Measurements from ENCODE around the gene EHD2.
"Not testable (repeated sequence)": the region's sequence is repeated elsewhere in the genome, so short reads cannot be mapped to it uniquely, and the experiment has no call there.

Gene EHD2

DNA sequence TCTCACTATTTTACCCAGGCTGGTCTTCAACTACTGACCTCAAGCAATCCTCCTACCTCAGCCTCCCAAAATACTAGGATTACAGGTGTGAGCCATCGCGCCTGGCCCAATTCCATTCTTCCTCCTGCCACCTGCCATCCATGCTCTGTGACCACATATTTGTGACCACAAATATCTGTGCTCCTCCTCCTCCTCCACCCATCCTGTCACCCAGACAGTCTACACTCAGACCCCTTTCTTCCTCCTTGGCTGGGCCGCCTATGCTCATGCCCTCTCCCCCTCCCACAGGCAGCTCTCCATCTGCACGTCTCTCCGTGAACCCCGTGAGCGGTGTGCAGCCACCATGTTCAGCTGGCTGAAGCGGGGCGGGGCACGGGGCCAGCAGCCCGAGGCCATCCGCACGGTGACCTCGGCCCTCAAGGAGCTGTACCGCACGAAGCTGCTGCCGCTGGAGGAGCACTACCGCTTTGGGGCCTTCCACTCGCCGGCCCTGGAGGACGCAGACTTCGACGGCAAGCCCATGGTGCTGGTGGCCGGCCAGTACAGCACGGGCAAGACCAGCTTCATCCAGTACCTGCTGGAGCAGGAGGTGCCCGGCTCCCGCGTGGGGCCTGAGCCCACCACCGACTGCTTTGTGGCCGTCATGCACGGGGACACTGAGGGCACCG, 3.2 kb downstream of the EHD2 start:
- DNase-seq (ENCODE audit: low spot score), result no peak

GRCh38 chr19:47718415-47719046, 5.3 kb downstream of the EHD2 start:
- not testable (repeated sequence) for DNase-seq (ENCODE audit: low spot score)

- DNase-seq (ENCODE audit: low spot score), result peak; percentile 86
These were observed 6.0 kb downstream of the EHD2 start for GRCh38 chr19:47719047-47719859.

- no peak for DNase-seq (ENCODE audit: low spot score)
These were observed 7.6 kb downstream of the EHD2 start for GRCh38 chr19:47720669-47721422.

- DNase-seq (ENCODE audit: low spot score), result no peak
These were observed 10.3 kb downstream of the EHD2 start for GRCh38 chr19:47723581-47723940.

DNA sequence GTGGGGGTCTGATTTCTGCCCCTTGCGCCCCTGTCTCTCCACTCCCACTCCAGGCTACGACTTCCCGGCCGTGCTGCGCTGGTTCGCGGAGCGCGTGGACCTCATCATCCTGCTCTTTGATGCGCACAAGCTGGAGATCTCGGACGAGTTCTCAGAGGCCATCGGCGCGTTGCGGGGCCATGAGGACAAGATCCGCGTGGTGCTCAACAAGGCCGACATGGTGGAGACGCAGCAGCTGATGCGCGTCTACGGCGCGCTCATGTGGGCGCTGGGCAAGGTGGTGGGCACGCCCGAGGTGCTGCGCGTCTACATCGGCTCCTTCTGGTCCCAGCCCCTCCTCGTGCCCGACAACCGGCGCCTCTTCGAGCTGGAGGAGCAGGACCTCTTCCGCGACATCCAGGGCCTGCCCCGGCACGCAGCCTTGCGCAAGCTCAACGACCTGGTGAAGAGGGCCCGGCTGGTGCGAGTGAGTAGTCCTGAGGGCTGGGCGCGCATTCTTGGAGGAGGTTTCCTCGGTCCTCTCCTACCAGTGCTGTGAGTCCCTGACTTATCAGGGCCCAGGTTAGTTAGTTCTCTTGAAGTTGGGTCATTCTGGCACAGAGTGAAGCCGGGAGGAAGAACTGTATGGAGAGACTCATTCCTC, 12.7 kb downstream of the EHD2 start:
- DNase-seq (ENCODE audit: low spot score), result no peak

DNA sequence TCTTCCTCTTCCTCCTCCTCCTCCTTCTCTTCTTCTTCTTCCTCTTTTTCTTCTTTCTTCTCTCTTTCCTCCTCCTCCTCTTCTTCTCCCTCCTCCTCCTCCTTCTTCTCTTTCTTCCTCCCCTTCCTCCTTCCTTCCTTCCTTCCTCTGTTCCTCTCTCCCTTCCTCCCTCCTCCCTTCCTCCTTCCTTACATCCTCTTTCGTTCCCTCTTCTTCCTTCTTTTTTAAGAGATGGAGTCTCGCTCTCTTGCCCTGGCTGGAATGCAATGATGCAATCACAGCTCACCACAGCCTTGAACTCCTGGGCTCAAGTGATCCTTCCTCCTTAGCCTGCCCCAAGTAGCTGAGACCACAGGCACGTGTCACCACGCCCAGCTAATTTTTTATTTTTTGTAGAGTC, 13.2 kb downstream of the EHD2 start:
- no peak for DNase-seq (ENCODE audit: low spot score)

GRCh38 chr19:47728295-47728694, 15.1 kb downstream of the EHD2 start:
- not testable (repeated sequence) for DNase-seq (ENCODE audit: low spot score)

DNA sequence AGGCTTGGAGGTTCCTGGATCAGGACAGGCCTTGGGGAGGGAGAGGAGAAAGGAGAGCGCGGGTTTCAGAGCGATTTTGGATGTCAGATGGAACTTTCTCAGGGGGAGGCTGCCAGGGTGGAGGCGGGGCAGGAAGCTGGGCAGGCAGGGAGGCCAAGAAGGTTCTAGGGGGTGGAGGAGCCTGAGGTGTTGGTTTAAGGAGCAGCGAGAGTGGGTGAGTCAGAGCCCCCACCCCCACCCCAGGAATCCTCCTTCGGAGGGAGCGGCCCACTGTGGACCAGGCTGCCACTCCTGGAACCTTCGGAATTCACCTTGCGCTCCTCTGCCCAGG, 16.2 kb downstream of the EHD2 start:
- DNase-seq (ENCODE audit: low spot score), result no peak

DNA sequence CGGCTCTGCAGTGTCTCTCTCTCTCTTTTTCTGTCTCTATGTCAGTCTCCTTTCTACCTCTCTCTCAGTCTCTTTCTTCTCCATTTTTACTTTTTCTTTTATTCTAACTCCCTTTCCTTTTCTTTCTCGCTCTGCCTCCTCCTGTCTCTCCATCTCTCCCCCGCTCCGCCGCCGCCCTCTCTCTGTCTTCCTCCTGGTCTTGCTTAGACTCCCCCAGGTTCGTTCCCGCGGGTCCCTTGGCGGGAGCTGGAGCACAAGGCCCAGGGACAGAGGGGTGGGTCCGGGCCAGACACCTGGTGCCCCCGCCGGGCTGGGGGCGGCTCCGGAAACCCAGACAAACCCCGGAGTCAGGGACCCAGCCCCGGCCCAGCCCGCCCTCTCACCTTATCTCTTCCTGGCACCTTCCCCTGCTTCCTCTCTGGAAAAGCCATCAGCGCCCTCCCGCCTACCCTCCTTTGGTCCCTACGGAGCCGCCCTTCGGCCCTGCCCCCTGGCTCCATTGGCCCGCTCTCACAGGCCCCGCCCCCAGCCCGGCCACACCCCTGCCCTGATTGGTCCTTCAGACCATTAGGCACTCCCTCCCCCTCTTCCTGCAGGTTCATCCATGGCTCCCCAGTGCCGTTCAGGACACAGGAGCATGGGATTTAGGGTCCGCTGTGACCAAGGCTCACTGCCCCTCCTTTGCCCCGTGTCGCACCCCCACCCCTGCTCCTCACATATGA, 16.7 kb downstream of the EHD2 start:
- no peak for DNase-seq (ENCODE audit: low spot score)

- DNase-seq (ENCODE audit: low spot score), result no peak
These were observed 17.3 kb downstream of the EHD2 start for GRCh38 chr19:47730521-47730889.

- no peak for DNase-seq (ENCODE audit: low spot score)
These were observed 17.7 kb downstream of the EHD2 start for GRCh38 chr19:47730910-47731309.

GRCh38 chr19:47735131-47735530, 21.9 kb downstream of the EHD2 start:
- DNase-seq (ENCODE audit: low spot score), result no peak

DNA sequence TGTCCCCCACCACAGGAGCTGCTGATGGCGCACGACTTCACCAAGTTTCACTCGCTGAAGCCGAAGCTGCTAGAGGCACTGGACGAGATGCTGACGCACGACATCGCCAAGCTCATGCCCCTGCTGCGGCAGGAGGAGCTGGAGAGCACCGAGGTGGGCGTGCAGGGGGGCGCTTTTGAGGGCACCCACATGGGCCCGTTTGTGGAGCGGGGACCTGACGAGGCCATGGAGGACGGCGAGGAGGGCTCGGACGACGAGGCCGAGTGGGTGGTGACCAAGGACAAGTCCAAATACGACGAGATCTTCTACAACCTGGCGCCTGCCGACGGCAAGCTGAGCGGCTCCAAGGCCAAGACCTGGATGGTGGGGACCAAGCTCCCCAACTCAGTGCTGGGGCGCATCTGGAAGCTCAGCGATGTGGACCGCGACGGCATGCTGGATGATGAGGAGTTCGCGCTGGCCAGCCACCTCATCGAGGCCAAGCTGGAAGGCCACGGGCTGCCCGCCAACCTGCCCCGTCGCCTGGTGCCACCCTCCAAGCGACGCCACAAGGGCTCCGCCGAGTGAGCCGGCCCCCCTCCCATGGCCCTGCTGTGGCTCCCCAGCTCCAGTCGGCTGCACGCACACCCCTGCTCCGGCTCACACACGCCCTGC, 27.8 kb downstream of the EHD2 start:
- no peak for DNase-seq (ENCODE audit: low spot score)

DNA sequence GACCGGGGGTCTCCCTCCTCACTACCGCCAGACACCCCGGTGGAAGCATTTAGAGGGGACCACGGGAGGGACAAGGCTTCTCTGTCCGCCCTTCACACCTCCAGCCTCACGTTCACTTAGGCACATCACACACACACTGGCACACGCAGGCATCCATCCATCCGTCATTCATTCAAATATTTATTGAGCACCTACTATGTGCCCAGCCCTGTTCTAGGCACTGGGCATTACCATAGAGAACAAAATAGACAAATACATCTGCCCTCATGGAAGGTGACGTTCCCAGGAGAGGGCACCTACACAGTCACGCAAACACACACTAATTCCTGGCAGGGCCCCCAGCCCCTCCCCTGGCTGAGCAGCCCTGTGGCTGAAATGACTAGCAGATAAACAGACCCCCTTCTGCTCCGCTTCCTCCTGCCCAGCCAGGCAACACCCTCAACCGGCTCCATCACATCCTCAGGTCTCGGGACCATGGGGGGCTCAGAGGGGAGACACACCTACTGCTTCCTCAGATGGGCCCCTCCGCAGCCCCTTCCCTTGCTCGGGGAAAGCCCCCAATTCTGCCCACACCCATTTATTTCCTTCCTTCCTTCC, 28.4 kb downstream of the EHD2 start:
- DNase-seq (ENCODE audit: low spot score), result no peak

GRCh38 chr19:47742634-47743033, 29.4 kb downstream of the EHD2 start:
- DNase-seq (ENCODE audit: low spot score), result no peak

DNA sequence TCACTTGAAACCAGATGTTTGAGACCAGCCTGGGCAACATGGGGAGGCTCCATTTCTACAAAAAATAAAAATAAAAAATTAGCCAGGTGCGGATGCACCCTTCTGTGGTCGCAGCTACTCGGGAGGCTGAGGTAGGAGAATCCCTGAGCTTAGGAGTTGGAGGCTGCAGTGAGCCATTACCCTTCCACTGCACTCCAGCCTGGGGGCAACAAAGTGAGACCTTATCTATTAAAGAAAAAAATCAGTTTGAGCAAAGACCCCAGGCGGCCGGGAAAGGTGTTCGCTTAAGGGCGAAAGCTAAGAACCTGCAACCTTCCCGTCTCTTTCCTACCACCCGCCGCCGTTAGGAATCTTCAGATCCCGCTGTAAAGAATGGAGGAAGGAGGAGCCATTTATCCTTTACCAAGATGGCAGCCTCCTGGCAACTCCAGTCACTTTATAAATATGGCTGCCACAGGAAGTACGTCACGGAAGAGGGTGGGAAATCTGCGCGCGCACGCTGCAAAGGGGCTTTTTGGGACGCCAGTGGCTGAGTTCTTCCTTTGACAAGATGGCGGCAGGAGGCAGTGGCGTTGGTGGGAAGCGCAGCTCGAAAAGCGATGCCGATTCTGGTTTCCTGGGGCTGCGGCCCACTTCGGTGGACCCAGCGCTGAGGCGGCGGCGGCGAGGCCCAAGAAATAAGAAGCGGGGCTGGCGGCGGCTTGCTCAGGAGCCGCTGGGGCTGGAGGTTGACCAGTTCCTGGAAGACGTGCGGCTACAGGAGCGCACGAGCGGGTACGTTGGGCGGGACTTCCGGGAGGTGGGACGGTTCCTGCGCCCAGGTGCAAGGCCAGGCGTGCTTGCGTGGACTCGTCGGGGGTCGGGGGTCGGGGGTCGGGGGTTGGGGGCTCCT, 32.0 kb downstream of the EHD2 start, which contains the start of gene NOP53:
TSS of gene NOP53 (plus strand) at position 537 of the 892 bp plus-strand sequence. CDS start at position 551, 14 bp downstream.
- DNase-seq (ENCODE audit: low spot score), result peak; percentile 94

DNA sequence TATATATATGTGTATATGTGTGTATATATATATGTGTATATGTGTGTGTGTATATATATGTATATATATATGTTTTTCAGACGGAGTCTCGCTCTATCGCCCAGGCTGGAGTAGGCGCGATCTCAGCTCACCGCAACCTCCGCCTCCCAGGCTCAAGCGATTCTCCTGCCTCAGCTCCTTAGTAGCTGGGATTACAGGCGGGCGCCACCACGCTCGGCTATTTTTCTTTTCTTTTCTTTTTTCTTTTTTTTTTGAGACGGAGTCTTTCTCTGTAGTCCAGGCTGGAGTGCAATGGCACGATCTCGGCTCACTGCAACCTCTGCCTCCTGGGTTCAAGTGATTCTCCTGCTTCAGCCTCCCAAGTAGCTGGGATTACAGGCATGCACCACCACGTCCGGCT, 32.9 kb downstream of the EHD2 start:
- DNase-seq (ENCODE audit: low spot score), result not testable (repeated sequence)

GRCh38 chr19:47749326-47749725, 36.1 kb downstream of the EHD2 start:
- no peak for DNase-seq (ENCODE audit: low spot score)

All from D341Med (cell line).